ENCODE measurements around the gene LSAMP.

Gene LSAMP

GRCh38 chr3:115928376-115928775 is 516.9 kb downstream of the LSAMP start:
- DNase-seq: no peak

DNA sequence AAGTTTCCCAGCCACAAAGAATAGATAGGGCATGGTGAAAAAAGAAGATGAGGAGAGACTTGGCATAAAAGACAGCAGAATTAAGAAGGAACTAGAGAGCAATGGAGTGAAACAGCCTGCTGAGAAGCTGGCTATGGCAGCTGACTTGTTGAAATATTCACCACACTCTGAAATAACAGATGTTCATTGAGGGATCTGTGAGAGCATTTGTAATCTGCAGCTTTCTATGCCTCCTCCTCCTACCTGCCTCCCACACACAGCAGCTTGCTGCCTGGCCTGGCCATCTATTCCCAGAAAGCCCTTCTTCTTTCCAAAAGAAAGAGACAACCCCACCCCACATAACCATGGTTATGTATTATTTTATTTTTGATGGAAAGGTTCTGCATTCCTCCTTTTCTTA is 518.1 kb downstream of the LSAMP start:
- DNase-seq: no peak

DNA sequence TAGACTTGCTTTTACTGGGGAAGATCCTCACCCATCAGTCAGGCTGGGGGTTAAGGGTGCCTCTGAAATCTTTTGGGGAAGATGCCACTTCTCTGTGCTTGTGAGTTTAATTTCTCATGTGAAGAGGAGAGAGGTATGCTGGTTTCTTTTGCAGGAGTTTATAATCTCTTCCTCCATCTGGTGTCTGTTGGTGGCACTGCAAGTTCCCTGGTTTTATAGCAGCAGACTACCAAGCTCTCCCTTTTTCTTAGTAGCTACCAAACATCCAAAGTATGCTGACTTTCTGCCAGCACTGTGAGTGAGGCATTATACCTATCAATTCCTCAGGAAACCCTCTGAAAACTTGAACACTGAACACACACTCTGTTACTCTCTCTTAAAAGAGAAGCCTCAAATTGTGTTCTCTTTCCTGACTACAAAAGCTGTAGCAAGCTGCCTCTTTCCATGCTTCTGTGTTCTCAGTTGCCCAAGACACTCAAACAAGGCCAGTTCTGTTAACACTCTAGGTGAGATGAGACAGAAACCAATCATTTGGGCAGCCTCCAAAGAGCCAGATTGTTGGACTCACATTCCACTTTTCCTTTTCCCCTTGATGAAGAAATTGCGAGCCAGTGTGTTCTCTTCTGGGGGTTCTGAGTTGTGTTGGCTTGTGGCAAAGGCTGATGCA is 522.5 kb downstream of the LSAMP start:
- no peak for DNase-seq

GRCh38 chr3:115921711-115922110 is 523.6 kb downstream of the LSAMP start:
- no peak for DNase-seq

DNA sequence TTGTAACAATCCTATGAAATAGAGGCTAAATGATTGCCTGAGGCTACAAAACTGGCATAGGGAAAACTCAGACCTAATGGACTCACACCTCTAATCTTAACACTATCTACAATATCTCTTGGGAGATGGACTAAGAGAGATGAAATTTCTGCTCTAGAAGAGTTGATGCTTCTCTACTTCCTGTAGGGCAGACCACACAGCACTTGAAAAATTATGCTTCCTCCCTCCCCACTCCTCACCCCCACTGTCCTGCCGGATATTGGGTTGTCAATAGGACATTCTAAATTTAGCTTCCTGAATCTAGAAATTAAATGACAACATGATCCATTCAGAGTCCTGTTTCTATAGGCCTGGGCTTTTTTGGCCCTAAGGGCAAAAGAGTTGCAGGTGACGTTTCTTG is 526.4 kb downstream of the LSAMP start:
- DNase-seq: no peak

GRCh38 chr3:115916866-115917265 is 528.4 kb downstream of the LSAMP start:
- no peak for DNase-seq

DNA sequence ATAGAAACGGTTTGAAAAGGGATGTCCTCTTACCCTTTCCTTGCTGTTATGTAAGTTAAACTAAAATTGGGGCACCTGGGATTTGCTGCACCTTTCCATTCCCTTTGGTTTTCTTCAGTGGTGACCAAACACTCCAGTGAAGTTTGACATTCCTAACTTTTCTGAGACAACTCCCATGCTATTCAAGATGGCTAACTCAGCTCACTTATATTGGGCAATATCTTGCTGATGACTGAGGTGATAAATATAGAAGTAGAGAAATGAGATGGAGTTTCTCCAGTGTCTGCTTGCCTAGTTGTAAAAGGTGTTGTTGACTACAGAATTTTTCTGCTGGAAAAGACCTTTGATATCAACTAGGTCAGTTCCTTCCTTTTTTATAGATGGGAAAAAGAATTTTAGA is 530.2 kb downstream of the LSAMP start:
- DNase-seq: no peak

- DNase-seq: no peak
Observed at GRCh38 chr3:115913069-115913686, 532.1 kb downstream of the LSAMP start.

- DNase-seq: no peak
Observed at GRCh38 chr3:115912372-115912771, 532.9 kb downstream of the LSAMP start.

GRCh38 chr3:115905871-115906270 is 539.4 kb downstream of the LSAMP start:
- DNase-seq: no peak

DNA sequence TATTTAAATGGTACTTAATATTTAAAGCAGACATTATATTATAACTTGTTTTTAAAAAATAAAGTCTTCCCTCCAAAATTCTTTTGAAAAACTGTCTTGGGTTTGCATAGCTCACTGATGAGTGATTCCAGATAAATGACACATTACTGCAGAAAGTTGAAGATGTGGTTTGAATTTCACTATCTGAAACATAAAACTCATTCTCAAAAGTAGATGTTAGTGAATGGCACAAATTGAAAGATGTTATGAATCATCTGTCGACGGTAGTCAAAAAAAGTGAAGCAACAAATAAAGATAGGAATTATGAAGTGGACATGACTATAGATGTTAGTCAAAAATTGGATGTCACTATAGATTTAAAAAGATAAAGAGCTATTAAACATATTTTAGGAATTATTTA is 541.4 kb downstream of the LSAMP start:
- no peak for DNase-seq

DNA sequence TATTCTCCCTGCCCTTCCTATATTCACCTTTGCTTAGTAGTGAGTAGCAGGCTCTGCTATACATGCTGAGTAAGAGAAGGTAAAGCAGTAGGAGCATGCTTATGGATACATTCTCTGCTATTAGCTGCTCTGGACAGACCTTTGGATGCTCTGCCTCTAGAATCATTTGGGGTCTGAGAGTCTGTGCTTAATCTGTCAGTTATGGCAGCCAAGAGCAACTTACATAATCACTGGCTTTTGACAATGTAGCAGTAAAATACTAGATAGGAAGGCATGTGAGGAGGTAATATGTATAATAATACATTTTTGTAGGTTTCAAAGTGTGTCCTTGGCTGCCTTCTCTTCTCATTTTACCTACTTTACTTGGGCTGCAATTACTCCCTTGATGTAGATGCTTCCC is 544.3 kb downstream of the LSAMP start:
- no peak for DNase-seq

DNA sequence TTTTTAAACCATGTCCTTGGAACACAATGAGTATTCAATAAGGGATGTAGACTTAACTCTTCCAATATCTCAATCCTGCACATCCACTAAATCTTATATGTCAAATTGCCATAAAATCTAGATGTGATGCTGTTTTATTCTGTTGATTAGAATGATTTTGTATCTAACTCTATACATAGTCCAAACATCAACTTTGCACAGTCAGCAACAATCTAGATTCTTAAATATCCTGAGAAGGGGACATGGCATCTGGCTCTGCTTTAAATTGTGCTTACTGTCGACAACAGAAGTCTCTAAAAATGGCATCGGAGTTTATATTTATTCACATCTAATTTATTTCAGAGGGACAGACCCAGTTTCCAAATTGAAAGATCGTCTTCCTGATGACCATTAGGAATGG is 545.8 kb downstream of the LSAMP start:
- no peak for DNase-seq

GRCh38 chr3:115898656-115899410 is 546.5 kb downstream of the LSAMP start:
- no peak for DNase-seq

DNA sequence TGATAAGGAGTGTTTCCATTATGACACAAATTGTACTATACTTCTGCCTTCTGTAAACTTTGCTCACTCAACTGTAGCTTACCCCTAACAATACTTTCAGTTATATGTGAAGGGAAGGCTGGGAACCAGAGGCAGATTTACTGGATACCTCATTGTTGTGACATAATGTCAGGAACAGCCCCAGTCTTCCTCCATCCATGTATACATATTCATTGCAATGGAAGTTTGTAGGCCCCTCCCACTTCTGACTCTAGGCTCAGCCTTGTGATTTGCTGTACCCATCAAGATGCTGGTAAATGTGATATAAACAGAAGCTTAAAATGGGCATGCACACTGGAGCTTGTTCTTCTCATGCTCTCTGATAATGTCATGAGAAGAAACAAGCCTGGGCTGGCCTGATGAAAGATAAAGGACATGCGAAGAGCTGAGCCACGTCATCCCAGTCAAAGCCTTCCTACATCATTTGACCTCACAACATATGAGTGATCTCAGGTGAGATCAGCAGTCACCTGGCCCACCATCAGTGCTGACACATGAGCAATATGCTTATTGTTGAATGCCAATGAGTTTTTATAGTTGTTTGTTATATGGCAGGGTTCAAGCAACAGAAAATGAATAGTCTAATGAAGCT is 554.2 kb downstream of the LSAMP start:
- no peak for DNase-seq

GRCh38 chr3:115890579-115890978 is 554.7 kb downstream of the LSAMP start:
- no peak for DNase-seq

DNA sequence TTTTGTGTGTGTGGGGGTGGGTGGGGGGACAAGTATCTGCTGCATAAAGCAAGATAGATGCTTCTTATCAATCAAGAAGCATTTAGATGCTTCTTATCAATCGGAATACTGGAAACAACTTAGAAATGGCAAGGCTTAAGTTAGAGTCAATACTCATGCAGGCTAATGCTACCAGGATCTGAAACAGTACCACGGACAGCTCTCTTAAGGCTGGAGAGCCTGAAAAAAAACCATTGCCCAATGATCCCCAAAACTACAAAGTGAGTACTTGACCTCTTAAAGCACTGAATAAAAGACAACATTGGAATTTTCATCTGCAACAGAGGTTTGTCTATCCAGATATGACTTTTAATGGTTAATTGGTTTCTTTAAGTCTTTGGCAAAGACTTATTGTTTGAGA is 559.7 kb downstream of the LSAMP start:
- DNase-seq: no peak

GRCh38 chr3:115877615-115877899 is 567.7 kb downstream of the LSAMP start:
- DNase-seq: no peak

- DNase-seq: no peak
Observed at GRCh38 chr3:115876876-115877614, 568.2 kb downstream of the LSAMP start.

GRCh38 chr3:115875460-115875859 is 569.8 kb downstream of the LSAMP start:
- no peak for DNase-seq

- no peak for DNase-seq
Observed at GRCh38 chr3:115871735-115872134, 573.6 kb downstream of the LSAMP start.

- DNase-seq: no peak
Observed at GRCh38 chr3:115864911-115865310, 580.4 kb downstream of the LSAMP start.

DNA sequence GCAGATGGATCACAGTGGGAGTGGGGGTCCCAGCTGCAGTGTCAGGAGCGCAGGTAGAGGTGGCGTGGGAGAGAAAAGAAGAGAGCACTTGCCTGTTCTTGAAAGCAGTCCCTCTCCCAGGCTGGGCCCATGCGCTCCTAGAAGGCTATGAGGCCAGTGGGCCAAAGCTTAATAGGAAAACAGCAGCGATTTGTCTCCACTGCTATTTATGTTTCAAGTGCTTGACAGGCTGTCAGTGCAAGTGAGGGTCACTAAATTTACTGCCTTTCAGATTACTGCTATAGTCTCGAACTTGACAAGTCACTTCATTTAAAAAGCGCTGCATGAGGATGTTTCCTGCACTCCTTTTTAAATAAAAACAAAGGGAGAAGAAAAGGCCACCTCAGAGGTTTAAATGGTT is 582.4 kb downstream of the LSAMP start:
- DNase-seq: no peak

All from activated CD4-positive, CD25-positive, alpha-beta regulatory T cell treated with anti-CD3 and anti-CD28 coated beads, Interleukin-2, amount 50 U/mL, for 72 hours (primary cell).